Measurements from ENCODE around the gene SORL1. TPM values are rescaled to one million over a fixed set of nuclear protein-coding genes. Genes with fewer than 3 reads are reported as not detected.

The SORL1 gene
- total RNA-seq, 1 experiment from 2014 or later: 0.05 TPM

DNA sequence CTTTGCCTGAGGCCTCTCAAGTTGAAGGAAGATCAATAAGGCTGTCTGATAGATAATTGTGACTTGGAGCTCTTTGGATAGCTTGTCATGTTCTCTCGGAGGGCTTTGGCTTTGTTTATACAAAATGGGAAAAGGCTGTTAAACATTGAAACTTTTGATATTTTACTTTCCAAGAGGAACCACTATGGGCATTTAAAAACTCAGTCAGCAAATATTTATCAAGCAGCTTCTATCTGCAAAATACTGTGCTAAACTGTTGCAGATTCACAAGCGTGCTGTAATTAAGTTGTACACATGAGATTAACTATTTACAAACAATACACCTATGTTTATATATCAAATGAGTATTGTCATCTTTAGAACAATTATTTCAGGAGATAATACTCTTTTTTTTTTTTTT lies 34.5 kb upstream of the SORL1 start:
- Histone ChIP-seq H3K9me3 (replicated peaks) (no peaks in the 10 kb centered on the region), H3K27ac (no peak overlapping the region), H3K4me1 (replicated peaks) (no peaks in the 10 kb centered on the region), H3K36me3 (no peaks in the 10 kb centered on the region), H3K4me3 (no peak overlapping the region), H3K27me3 (replicated peaks) (no peaks in the 10 kb centered on the region)
- no peak for DNase-seq (ENCODE audit: low read depth in 1 of 2, low spot score in 2 of 2)

DNA sequence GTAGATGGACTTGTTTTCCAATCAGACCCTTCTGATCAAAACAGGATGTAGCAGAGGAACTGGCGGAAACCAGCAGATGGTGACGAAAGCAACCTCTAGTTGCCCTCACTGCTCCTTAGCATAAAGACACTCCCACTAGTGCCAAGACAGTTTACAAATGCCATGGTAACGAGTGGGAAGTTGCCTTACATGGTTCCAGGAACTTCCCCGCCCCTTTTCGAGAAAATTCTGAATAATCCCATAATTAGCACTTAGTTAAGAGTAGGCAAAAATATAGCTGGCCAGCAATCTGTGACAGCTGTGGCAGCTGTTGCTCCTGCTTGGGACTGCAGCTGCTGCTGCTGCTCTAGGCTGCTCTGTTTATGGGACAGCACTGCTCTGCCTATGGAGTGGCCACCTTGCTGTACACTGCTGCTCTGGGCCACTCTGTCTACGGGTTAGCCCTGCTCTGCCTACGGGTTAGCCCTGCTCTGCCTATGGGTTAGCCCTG lies 33.4 kb upstream of the SORL1 start:
- no peak for DNase-seq (ENCODE audit: low read depth in 1 of 2, low spot score in 2 of 2)
- Histone ChIP-seq H3K27ac (no peak overlapping the region), H3K4me3 (no peak overlapping the region), H3K4me1 (replicated peaks) (no peaks in the 10 kb centered on the region), H3K27me3 (replicated peaks) (no peaks in the 10 kb centered on the region), H3K9me3 (replicated peaks) (no peaks in the 10 kb centered on the region), H3K36me3 (no peaks in the 10 kb centered on the region)

DNA sequence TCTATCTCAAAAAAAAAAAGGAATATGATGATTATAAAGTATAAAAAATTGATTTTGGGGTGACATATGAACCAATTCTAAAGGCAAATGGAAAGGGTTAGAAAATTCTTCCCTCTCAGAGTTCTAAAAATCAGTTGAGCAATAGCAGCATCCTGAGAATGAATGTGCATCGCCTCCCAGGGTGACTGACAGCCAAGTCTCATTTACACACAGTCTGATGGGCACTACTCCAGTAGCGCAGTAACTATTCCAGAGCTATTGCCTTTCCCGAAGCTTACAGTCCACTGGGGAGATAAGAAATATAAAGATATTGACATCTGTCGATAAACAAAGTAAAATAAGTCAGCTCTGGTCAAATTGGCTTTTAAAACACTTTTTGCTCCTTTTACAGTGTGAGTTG lies 32.3 kb upstream of the SORL1 start:
- Histone ChIP-seq H3K36me3 (no peaks in the 10 kb centered on the region), H3K4me1 (replicated peaks) (no peaks in the 10 kb centered on the region), H3K27ac (no peak overlapping the region), H3K4me3 (no peak overlapping the region), H3K9me3 (replicated peaks) (no peaks in the 10 kb centered on the region), H3K27me3 (replicated peaks) (no peaks in the 10 kb centered on the region)
- no peak for DNase-seq (ENCODE audit: low read depth in 1 of 2, low spot score in 2 of 2)

- H3K4me1 ChIP-seq (replicated peaks): no peaks in the 10 kb centered on the region
- H3K9me3 ChIP-seq (replicated peaks): no peaks in the 10 kb centered on the region
- no peaks in the 10 kb centered on the region for H3K27me3 ChIP-seq (replicated peaks)
- H3K36me3 ChIP-seq: no peaks in the 10 kb centered on the region
- no peak overlapping the region for H3K27ac ChIP-seq
- no peak for DNase-seq (ENCODE audit: low read depth in 1 of 2, low spot score in 2 of 2)
- H3K4me3 ChIP-seq: no peak overlapping the region
Measured at GRCh38 chr11:121420398-121420797, 31.7 kb upstream of the SORL1 start.

- H3K27me3 ChIP-seq (replicated peaks): no peaks in the 10 kb centered on the region
- H3K27ac ChIP-seq: no peak overlapping the region
- no peaks in the 10 kb centered on the region for H3K9me3 ChIP-seq (replicated peaks)
- no peak for DNase-seq (ENCODE audit: low read depth in 1 of 2, low spot score in 2 of 2)
- H3K36me3 ChIP-seq: no peaks in the 10 kb centered on the region
- no peak overlapping the region for H3K4me3 ChIP-seq
- no peaks in the 10 kb centered on the region for H3K4me1 ChIP-seq (replicated peaks)
Measured at GRCh38 chr11:121421149-121421901, 30.8 kb upstream of the SORL1 start.

DNA sequence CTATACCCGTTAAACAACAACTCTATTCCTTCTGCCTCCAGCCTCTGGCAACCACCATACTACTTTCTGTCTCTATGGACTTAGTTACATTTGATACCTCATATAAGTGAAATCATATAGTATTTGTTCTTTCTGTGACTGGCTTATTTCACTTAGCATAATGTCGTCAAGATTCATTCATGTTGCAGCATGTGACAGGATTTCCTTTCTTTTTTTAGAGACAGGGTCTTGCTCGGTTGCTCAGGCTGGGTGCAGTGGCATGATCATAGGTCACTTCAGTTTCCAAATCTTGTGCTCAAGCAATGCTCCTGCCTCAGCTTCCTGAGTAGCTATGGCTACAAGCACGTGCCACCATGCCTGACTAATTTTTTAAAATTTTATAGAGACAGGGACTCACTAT lies 29.4 kb upstream of the SORL1 start:
- DNase-seq (ENCODE audit: low read depth in 1 of 2, low spot score in 2 of 2): no peak
- Histone ChIP-seq H3K9me3 (replicated peaks) (no peaks in the 10 kb centered on the region), H3K36me3 (no peaks in the 10 kb centered on the region), H3K27ac (no peak overlapping the region), H3K4me1 (replicated peaks) (no peaks in the 10 kb centered on the region), H3K27me3 (replicated peaks) (no peaks in the 10 kb centered on the region), H3K4me3 (no peak overlapping the region)

- H3K27me3 ChIP-seq (replicated peaks): no peaks in the 10 kb centered on the region
Measured at GRCh38 chr11:121425828-121426227, 26.3 kb upstream of the SORL1 start.

GRCh38 chr11:121426476-121427399 lies 25.4 kb upstream of the SORL1 start:
- no peak for DNase-seq (ENCODE audit: low read depth in 1 of 2, low spot score in 2 of 2)
- no peaks in the 10 kb centered on the region for H3K36me3 ChIP-seq
- H3K9me3 ChIP-seq (replicated peaks): no peaks in the 10 kb centered on the region
- H3K27me3 ChIP-seq (replicated peaks): no peaks in the 10 kb centered on the region
- no peak overlapping the region for H3K4me3 ChIP-seq
- H3K27ac ChIP-seq: no peak overlapping the region
- H3K4me1 ChIP-seq (replicated peaks): no peaks in the 10 kb centered on the region

More at GRCh38 chr11:121425828-121426227, 26.3 kb upstream of the SORL1 start:
- DNase-seq (ENCODE audit: low read depth in 1 of 2, low spot score in 2 of 2): no peak
- Histone ChIP-seq H3K9me3 (replicated peaks) (no peaks in the 10 kb centered on the region), H3K27ac (no peak overlapping the region), H3K36me3 (no peaks in the 10 kb centered on the region), H3K4me3 (no peak overlapping the region), H3K4me1 (replicated peaks) (no peaks in the 10 kb centered on the region)

DNA sequence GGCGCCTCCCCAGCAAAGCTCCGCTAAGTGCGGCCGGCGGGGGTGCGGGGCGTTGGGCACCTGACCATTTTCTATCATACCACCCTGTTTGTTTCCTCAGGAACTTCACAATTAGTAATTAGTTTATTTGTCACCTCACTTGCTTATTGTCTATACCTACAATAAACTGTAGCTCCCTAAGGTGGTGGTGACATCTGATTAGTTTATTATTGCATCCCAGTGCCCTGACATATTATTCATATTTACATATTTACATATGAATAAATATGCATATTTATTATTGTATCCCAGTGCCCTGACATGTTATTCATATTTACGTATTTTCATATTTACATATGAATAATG lies 24.7 kb upstream of the SORL1 start:
- Histone ChIP-seq H3K27ac (no peak overlapping the region), H3K36me3 (no peaks in the 10 kb centered on the region), H3K4me1 (replicated peaks) (no peaks in the 10 kb centered on the region), H3K9me3 (replicated peaks) (no peaks in the 10 kb centered on the region), H3K4me3 (no peak overlapping the region), H3K27me3 (replicated peaks) (no peaks in the 10 kb centered on the region)
- no peak for DNase-seq (ENCODE audit: low read depth in 1 of 2, low spot score in 2 of 2)

DNA sequence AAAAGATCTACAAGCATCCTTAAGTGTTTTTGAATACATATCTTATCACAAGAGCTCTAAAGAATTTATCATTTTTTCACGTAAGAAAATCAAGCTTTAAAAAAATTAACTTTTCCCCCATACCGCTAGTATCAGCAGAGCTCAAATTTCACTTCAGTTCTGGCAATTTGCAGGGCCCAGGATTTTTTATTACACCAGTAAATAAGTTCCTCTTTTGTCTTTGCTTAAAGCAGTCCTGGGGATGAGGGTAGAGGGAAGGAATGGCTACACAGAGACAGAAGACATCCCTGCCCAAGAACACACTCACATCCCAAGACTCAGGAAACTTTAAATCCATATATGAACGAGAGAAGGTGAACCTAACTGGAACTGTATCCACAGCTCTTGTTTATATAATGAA lies 22.6 kb upstream of the SORL1 start:
- no peaks in the 10 kb centered on the region for H3K27me3 ChIP-seq (replicated peaks)
- no peak for DNase-seq (ENCODE audit: low read depth in 1 of 2, low spot score in 2 of 2)

DNA sequence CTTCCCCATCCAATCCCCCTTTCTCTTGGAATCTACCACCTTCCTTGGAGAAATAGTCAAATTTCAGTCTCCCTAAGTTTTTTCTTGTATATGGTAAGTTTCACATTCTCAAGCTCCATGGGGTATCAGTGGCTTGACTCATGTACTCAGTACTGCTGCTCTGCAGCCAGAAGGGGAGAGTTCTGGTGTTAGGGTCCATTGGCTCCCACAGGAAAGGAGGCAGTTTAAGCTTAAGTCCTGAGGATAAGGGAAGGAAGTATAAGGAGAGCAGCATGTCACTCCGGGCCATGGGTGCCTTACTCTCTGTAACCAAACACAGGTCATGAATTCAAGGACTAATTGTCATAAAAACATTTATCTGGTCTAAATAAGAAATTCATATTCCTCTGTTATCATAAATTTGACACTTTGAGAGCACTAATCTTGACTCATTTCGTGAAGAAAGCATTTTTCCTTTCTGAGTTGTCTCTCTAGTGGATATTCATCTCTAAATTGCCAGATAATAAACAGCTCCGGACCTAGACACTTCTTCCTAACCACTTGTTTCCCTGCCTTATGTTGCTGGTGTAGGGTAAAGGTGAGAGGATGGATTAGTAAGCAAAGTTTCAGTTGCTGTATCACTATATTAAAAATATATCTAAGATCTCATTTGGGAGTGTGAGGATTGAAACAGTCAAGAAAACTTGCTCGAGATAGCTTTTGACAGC lies 20.1 kb upstream of the SORL1 start:
- Histone ChIP-seq H3K9me3 (replicated peaks) (no peaks in the 10 kb centered on the region), H3K27me3 (replicated peaks) (no peaks in the 10 kb centered on the region)

More for the DNA sequence above, 22.6 kb upstream of the SORL1 start:
- no peak overlapping the region for H3K4me3 ChIP-seq
- no peaks in the 10 kb centered on the region for H3K36me3 ChIP-seq
- H3K9me3 ChIP-seq (replicated peaks): no peaks in the 10 kb centered on the region
- no peak overlapping the region for H3K27ac ChIP-seq
- no peaks in the 10 kb centered on the region for H3K4me1 ChIP-seq (replicated peaks)

DNA sequence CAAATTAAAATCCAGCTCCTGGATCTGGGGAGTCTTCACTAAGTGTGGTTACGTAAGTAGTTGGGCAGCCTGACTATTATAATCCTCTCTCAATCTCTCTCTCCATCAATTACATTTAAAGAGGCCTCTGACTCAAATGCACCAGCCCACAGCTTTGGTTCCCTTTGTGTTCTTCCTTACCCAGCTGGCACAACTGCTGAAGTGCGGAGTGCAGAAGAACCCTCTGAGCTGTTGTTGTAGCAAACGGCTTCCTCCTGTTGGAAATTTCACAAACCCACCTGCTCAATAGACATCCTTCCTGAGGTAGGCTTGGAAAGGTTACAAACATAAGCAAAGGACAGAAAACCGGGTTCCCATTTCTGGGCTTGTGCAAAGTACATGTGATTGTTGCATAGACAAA lies 17.0 kb upstream of the SORL1 start:
- Histone ChIP-seq H3K27me3 (replicated peaks) (no peaks in the 10 kb centered on the region), H3K4me3 (no peak overlapping the region)
- no peak for DNase-seq (ENCODE audit: low read depth in 1 of 2, low spot score in 2 of 2)

More for the DNA sequence above, 20.1 kb upstream of the SORL1 start:
- no peak overlapping the region for H3K4me3 ChIP-seq
- no peak for DNase-seq (ENCODE audit: low read depth in 1 of 2, low spot score in 2 of 2)
- no peak overlapping the region for H3K27ac ChIP-seq
- no peaks in the 10 kb centered on the region for H3K36me3 ChIP-seq
- no peaks in the 10 kb centered on the region for H3K4me1 ChIP-seq (replicated peaks)

GRCh38 chr11:121435551-121436511 lies 16.3 kb upstream of the SORL1 start:
- Histone ChIP-seq H3K27me3 (replicated peaks) (no peaks in the 10 kb centered on the region), H3K9me3 (replicated peaks) (no peaks in the 10 kb centered on the region), H3K4me3 (no peak overlapping the region), H3K36me3 (no peaks in the 10 kb centered on the region), H3K27ac (no peak overlapping the region), H3K4me1 (replicated peaks) (no peaks in the 10 kb centered on the region)
- no peak for DNase-seq (ENCODE audit: low read depth in 1 of 2, low spot score in 2 of 2)

More for the DNA sequence above, 17.0 kb upstream of the SORL1 start:
- Histone ChIP-seq H3K9me3 (replicated peaks) (no peaks in the 10 kb centered on the region), H3K4me1 (replicated peaks) (no peaks in the 10 kb centered on the region), H3K36me3 (no peaks in the 10 kb centered on the region), H3K27ac (no peak overlapping the region)

Data from SJSA1 (cell line).